ENCODE results near the gene SERINC1. TPM values are rescaled to one million over a fixed set of nuclear protein-coding genes. Genes with fewer than 3 reads are reported as not detected.

SERINC1 gene
- polyA plus RNA-seq, 1 donor from 2014 or later = 879 TPM

DNA sequence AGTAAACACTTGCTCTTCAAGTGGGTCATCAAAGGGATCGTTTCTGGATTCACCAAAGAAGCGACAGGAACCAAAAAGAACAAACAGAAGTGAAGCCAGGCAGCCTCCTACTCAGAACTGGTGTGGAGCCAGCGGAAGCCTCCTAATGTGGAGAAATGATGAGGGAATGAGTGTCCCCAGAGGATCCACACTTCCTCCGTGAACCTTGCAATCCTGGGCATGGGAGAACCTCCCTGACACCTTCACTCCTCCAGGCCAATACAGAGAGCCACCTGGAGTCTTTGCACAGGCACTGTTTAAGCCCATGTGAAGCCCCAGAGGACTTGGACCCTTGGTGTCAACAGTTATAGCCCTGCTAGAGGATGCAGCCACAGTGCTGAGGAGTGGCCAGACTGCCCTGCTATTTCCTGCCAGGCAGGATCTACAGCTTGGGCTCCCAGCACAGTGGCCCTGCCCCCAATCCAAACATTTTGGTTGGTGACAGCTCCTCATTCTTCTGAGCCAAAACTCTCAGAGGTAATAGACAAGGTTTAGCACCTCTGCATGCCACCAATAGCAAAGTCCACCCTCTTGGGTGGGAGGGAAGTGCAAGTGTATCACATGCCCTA is 23.2 kb upstream of the SERINC1 start:
- no peak overlapping the region for H3K27ac ChIP-seq (ENCODE audit: low read length)
- H3K4me2 ChIP-seq (ENCODE audit: low read length) = no peak overlapping the region
- no peak for TF ChIP-seq SMC3 (conservative IDR thresholded peaks at IDR 0.05; ENCODE audit: poor library complexity)
- TF ChIP-seq RAD21 (conservative IDR thresholded peaks at IDR 0.05) = no peak
- no peak for TF ChIP-seq MXI1 (conservative IDR thresholded peaks at IDR 0.05; ENCODE audit: poor library complexity, severe bottlenecking)
- no peaks in the 10 kb centered on the region for H3K9me3 ChIP-seq (ENCODE audit: low read length)
- H3K27me3 ChIP-seq (ENCODE audit: insufficient read depth, low read depth, low read length) = no peaks in the 10 kb centered on the region
- no peak overlapping the region for H3K9ac ChIP-seq (ENCODE audit: low read length)
- no peaks in the 10 kb centered on the region for H3K79me2 ChIP-seq (replicated peaks; ENCODE audit: insufficient read depth, low read length)
- H3K4me3 ChIP-seq (ENCODE audit: low read length) = no peak overlapping the region
- no peaks in the 10 kb centered on the region for H3K9me2 ChIP-seq (ENCODE audit: insufficient read depth, low read length)
- no peak overlapping the region for H2AFZ ChIP-seq (ENCODE audit: low read depth, low read length)
- no peaks in the 10 kb centered on the region for H3F3A ChIP-seq (ENCODE audit: insufficient read depth, low read length, poor library complexity, severe bottlenecking)
- no peaks in the 10 kb centered on the region for H4K20me1 ChIP-seq (ENCODE audit: insufficient read depth)
- no peaks in the 10 kb centered on the region for H3K36me3 ChIP-seq (ENCODE audit: insufficient read depth, low read length)

DNA sequence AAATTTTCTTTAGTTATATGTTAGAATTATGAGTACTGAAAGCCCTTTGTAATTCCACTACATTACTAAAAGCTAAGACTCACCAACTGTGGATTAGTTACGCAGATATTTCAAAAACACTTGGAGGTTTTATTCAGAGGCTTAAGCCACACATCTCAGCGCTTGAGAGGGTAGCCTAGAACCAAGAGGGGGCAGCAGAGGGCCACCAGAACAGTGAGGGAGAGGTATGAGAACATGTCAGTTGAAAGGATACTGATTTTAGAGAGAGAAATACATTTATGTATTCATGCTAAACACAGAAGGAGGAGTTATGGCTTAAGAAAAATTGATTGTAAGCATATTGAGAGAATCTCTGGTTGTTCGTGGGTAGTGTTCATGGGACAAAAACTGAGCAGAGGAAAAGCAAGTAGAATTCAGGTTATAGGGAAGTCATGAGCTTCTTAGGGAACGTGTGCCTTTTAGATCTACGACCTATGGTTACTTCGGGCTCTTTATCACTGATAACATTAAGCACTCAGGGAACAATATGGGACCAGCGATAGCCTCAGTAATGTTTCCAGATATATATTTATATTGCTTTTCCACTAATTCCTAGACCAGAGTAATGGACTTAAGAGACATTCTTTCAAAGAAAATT is 20.4 kb upstream of the SERINC1 start:
- H3K4me3 ChIP-seq (ENCODE audit: low read length) = no peak overlapping the region
- H3K27ac ChIP-seq (ENCODE audit: low read length) = no peak overlapping the region
- H3F3A ChIP-seq (ENCODE audit: insufficient read depth, low read length, poor library complexity, severe bottlenecking) = no peaks in the 10 kb centered on the region
- no peaks in the 10 kb centered on the region for H4K20me1 ChIP-seq (ENCODE audit: insufficient read depth)
- H3K36me3 ChIP-seq (ENCODE audit: insufficient read depth, low read length) = no peaks in the 10 kb centered on the region
- TF ChIP-seq EZH2 (IDR thresholded peaks at IDR 0.05; ENCODE audit: borderline replicate concordance, insufficient read depth, low read length, poor library complexity, severe bottlenecking) (no peak), EP300 (conservative IDR thresholded peaks at IDR 0.05; ENCODE audit: poor library complexity, severe bottlenecking) (no peak), SMC3 (conservative IDR thresholded peaks at IDR 0.05; ENCODE audit: poor library complexity) (peak; percentile 67), POLR2AphosphoS5 (IDR thresholded peaks at IDR 0.05) (no peak), RAD21 (conservative IDR thresholded peaks at IDR 0.05) (peak; percentile 80)
- TF ChIP-seq, protein P1, sequence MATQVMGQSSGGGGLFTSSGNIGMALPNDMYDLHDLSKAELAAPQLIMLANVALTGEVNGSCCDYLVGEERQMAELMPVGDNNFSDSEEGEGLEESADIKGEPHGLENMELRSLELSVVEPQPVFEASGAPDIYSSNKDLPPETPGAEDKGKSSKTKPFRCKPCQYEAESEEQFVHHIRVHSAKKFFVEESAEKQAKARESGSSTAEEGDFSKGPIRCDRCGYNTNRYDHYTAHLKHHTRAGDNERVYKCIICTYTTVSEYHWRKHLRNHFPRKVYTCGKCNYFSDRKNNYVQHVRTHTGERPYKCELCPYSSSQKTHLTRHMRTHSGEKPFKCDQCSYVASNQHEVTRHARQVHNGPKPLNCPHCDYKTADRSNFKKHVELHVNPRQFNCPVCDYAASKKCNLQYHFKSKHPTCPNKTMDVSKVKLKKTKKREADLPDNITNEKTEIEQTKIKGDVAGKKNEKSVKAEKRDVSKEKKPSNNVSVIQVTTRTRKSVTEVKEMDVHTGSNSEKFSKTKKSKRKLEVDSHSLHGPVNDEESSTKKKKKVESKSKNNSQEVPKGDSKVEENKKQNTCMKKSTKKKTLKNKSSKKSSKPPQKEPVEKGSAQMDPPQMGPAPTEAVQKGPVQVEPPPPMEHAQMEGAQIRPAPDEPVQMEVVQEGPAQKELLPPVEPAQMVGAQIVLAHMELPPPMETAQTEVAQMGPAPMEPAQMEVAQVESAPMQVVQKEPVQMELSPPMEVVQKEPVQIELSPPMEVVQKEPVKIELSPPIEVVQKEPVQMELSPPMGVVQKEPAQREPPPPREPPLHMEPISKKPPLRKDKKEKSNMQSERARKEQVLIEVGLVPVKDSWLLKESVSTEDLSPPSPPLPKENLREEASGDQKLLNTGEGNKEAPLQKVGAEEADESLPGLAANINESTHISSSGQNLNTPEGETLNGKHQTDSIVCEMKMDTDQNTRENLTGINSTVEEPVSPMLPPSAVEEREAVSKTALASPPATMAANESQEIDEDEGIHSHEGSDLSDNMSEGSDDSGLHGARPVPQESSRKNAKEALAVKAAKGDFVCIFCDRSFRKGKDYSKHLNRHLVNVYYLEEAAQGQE (IDR thresholded peaks at IDR 0.05; ENCODE audit: borderline replicate concordance) = no peak
- TF ChIP-seq, protein P2, sequence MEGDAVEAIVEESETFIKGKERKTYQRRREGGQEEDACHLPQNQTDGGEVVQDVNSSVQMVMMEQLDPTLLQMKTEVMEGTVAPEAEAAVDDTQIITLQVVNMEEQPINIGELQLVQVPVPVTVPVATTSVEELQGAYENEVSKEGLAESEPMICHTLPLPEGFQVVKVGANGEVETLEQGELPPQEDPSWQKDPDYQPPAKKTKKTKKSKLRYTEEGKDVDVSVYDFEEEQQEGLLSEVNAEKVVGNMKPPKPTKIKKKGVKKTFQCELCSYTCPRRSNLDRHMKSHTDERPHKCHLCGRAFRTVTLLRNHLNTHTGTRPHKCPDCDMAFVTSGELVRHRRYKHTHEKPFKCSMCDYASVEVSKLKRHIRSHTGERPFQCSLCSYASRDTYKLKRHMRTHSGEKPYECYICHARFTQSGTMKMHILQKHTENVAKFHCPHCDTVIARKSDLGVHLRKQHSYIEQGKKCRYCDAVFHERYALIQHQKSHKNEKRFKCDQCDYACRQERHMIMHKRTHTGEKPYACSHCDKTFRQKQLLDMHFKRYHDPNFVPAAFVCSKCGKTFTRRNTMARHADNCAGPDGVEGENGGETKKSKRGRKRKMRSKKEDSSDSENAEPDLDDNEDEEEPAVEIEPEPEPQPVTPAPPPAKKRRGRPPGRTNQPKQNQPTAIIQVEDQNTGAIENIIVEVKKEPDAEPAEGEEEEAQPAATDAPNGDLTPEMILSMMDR (IDR thresholded peaks at IDR 0.05; ENCODE audit: poor library complexity, severe bottlenecking) = peak; percentile 83
- no peaks in the 10 kb centered on the region for H3K9me3 ChIP-seq (ENCODE audit: low read length)
- no peaks in the 10 kb centered on the region for H3K79me2 ChIP-seq (replicated peaks; ENCODE audit: insufficient read depth, low read length)
- H3K9me2 ChIP-seq (ENCODE audit: insufficient read depth, low read length) = no peaks in the 10 kb centered on the region
- no peak overlapping the region for H3K9ac ChIP-seq (ENCODE audit: low read length)
- no peaks in the 10 kb centered on the region for H3K27me3 ChIP-seq (ENCODE audit: insufficient read depth, low read depth, low read length)
- H3K4me2 ChIP-seq (ENCODE audit: low read length) = no peak overlapping the region
- H2AFZ ChIP-seq (ENCODE audit: low read depth, low read length) = no peak overlapping the region

Data from neural cell (in vitro differentiated cells).